H1 (cell line): Measurements from ENCODE around the gene CEP70. TPM values are rescaled to one million over a fixed set of nuclear protein-coding genes. Genes with fewer than 3 reads are reported as not detected.

Experiments
- CTCF ChIA-PET: fragments of 300-600 bp; sonication (Branson Sonifier 250); formaldehyde crosslinking; loops from one replicate; lab custom pipeline; 2021; ENCODE audit not compliant: partially characterized antibody; lab: Charles Lee
- POLR2A ChIA-PET: fragments of 300-600 bp; sonication (Branson Sonifier 250); formaldehyde crosslinking; loops from one replicate; lab custom pipeline; 2021; ENCODE audit warnings: inconsistent platforms; ENCODE audit not compliant: partially characterized antibody; lab: Charles Lee
- DNase-seq, 2 experiments: peaks; one replicate each; pipeline versions ENCODE4 v3.0.0 to v3.0.0-alpha.2; 2010 to 2022; ENCODE audit warnings: low spot score in 2 of 2, low read depth in 1 of 2, mixed read lengths in 1 of 2
- FAIRE-seq: peaks from 2 replicates; lab custom pipeline; 2011; peaks lifted over from hg19 to GRCh38; lab: Jason Lieb, UNC
- H2AFZ ChIP-seq: 2 replicates; pipeline ENCODE4 v1.8.1; 2012; ENCODE audit warnings: low read length, inconsistent platforms
- H2AK5ac ChIP-seq: 2 replicates; pipeline ENCODE4 v1.6.1; 2013; ENCODE audit warnings: low read depth, low read length
- H2BK120ac ChIP-seq: replicated peaks from 2 replicates; pipeline ENCODE3; 2013; ENCODE audit warnings: low read depth, low read length, inconsistent platforms
- H2BK12ac ChIP-seq: 2 replicates; pipeline ENCODE4 v1.6.1; 2013; ENCODE audit warnings: low read depth, low read length
- H2BK15ac ChIP-seq: 2 replicates; pipeline ENCODE4 v1.6.1; 2013; ENCODE audit warnings: low read length
- H2BK20ac ChIP-seq: 2 replicates; pipeline ENCODE4 v1.6.1; 2013; ENCODE audit warnings: low read length
- H2BK5ac ChIP-seq: 2 replicates; pipeline ENCODE4 v1.6.1; 2013; ENCODE audit warnings: low read depth, low read length
- H3K14ac ChIP-seq: 2 replicates; pipeline ENCODE4 v1.6.1; 2013; ENCODE audit warnings: inconsistent platforms; ENCODE audit not compliant: insufficient read length
- H3K18ac ChIP-seq: 2 replicates; pipeline ENCODE4 v1.6.1; 2013; ENCODE audit warnings: low read length; ENCODE audit errors: extremely low read depth
- H3K23ac ChIP-seq: 2 replicates; pipeline ENCODE4 v1.6.1; 2013; ENCODE audit warnings: inconsistent platforms; ENCODE audit not compliant: insufficient read length
- H3K23me2 ChIP-seq: 2 replicates; pipeline ENCODE4 v1.6.1; 2013; ENCODE audit warnings: low read depth, low read length
- H3K27ac ChIP-seq: 2 replicates; pipeline ENCODE4 v1.6.1; 2011; ENCODE audit warnings: low read depth, low read length, inconsistent platforms
- H3K27me3 ChIP-seq, 4 experiments: replicated peaks in 1 of 4; 1 replicate in 1 of 4; 2 replicates in 3 of 4; pipeline versions ENCODE4 v1.6.1 to v1.8.1; 2011 to 2013; ENCODE audit warnings: low read length in 3 of 4, mild to moderate bottlenecking in 3 of 4, inconsistent platforms in 2 of 4, mixed read lengths in 2 of 4, moderate library complexity in 1 of 4; ENCODE audit not compliant: control insufficient read depth in 3 of 4, insufficient read depth in 3 of 4; ENCODE audit errors: extremely low read depth in 1 of 4
- H3K36me3 ChIP-seq, 4 experiments: 2 replicates each; pipeline versions ENCODE4 v1.6.1 to v1.8.1; 2011 to 2013; ENCODE audit warnings: mild to moderate bottlenecking in 4 of 4, low read length in 3 of 4, moderate library complexity in 2 of 4, control low read depth in 1 of 4, inconsistent platforms in 1 of 4; ENCODE audit not compliant: insufficient read depth in 4 of 4, control insufficient read depth in 2 of 4
- H3K4ac ChIP-seq: replicated peaks from 2 replicates; pipeline ENCODE3; 2013; ENCODE audit warnings: low read length, low read depth, mixed read lengths, inconsistent platforms; ENCODE audit not compliant: insufficient read length
- H3K4me1 ChIP-seq, 4 experiments: replicated peaks in 1 of 4; 1 replicate in 1 of 4; 2 replicates in 3 of 4; pipeline versions ENCODE4 v1.6.1 to v1.8.1; 2011 to 2013; ENCODE audit warnings: low read length in 3 of 4, inconsistent platforms in 2 of 4, mixed read lengths in 1 of 4; ENCODE audit not compliant: insufficient read depth in 4 of 4, control insufficient read depth in 3 of 4
- H3K4me2 ChIP-seq, 2 experiments: 2 replicates each; pipeline versions ENCODE4 v1.6.1 to v1.8.1; 2011 to 2013; ENCODE audit warnings: low read depth in 2 of 2, low read length in 2 of 2, control low read depth in 1 of 2, inconsistent platforms in 1 of 2, mild to moderate bottlenecking in 1 of 2; ENCODE audit not compliant: insufficient read depth in 1 of 2
- H3K4me3 ChIP-seq, 4 experiments: fragments of 200-600, 300-600 bp in 1 of 4; sonication (generic), shearing (Covaris generic), sonication (Bioruptor Twin) in 1 of 4; 2 replicates each; pipeline versions ENCODE4 v1.5.1 to v1.8.1; 2011 to 2016; ENCODE audit warnings: low read length in 4 of 4, low read depth in 3 of 4, control low read depth in 2 of 4, inconsistent platforms in 2 of 4, mild to moderate bottlenecking in 2 of 4, mixed read lengths in 1 of 4, moderate library complexity in 1 of 4; ENCODE audit not compliant: insufficient read depth in 2 of 4; ENCODE audit errors: extremely low read depth in 1 of 4
- H3K56ac ChIP-seq: replicated peaks from 2 replicates; pipeline ENCODE3; 2013; ENCODE audit warnings: low read depth, mild to moderate bottlenecking, mixed read lengths, low read length, inconsistent platforms; ENCODE audit not compliant: insufficient read length
- H3K79me1 ChIP-seq: 2 replicates; pipeline ENCODE4 v1.6.1; 2013; ENCODE audit warnings: low read depth, low read length, control low read depth
- H3K79me2 ChIP-seq, 2 experiments: 2 replicates each; pipeline versions ENCODE4 v1.6.1 to v1.8.1; 2012 to 2013; ENCODE audit warnings: low read length in 2 of 2, mild to moderate bottlenecking in 2 of 2, inconsistent platforms in 1 of 2; ENCODE audit not compliant: insufficient read depth in 2 of 2, control insufficient read depth in 1 of 2
- H3K9ac ChIP-seq, 4 experiments: replicated peaks in 1 of 4; 1 replicate in 1 of 4; 2 replicates in 3 of 4; pipeline versions ENCODE4 v1.6.1 to v1.8.1; 2011 to 2013; ENCODE audit warnings: low read depth in 3 of 4, low read length in 3 of 4, control low read depth in 2 of 4, mild to moderate bottlenecking in 2 of 4, moderate library complexity in 2 of 4, inconsistent platforms in 1 of 4; ENCODE audit errors: extremely low read depth in 1 of 4
- H3K9me3 ChIP-seq, 2 experiments: 2 replicates each; pipeline versions ENCODE4 v1.6.1 to v1.8.1; 2012 to 2013; ENCODE audit warnings: mild to moderate bottlenecking in 2 of 2, moderate library complexity in 2 of 2, control low read depth in 1 of 2, inconsistent platforms in 1 of 2, low read depth in 1 of 2, low read length in 1 of 2, mixed read lengths in 1 of 2; ENCODE audit not compliant: insufficient read depth in 2 of 2
- H4K20me1 ChIP-seq, 2 experiments: replicated peaks in 1 of 2; 2 replicates each; pipeline versions ENCODE3 to v1.8.1; 2011 to 2013; ENCODE audit warnings: inconsistent platforms in 2 of 2, low read length in 2 of 2, mild to moderate bottlenecking in 1 of 2; ENCODE audit not compliant: insufficient read depth in 2 of 2, control insufficient read depth in 1 of 2
- H4K5ac ChIP-seq: 2 replicates; pipeline ENCODE4 v1.6.1; 2013; ENCODE audit warnings: low read length, low read depth, mixed read lengths, inconsistent platforms; ENCODE audit not compliant: insufficient read length
- H4K8ac ChIP-seq: 2 replicates; pipeline ENCODE4 v1.8.0; 2013; ENCODE audit warnings: mild to moderate bottlenecking, moderate library complexity, low read length, inconsistent platforms; ENCODE audit not compliant: insufficient read depth; ENCODE audit errors: extremely low read depth
- H4K91ac ChIP-seq: replicated peaks from 2 replicates; pipeline ENCODE3; 2013; ENCODE audit warnings: low read length, mixed read lengths, inconsistent platforms; ENCODE audit not compliant: insufficient read length
- CHD2 ChIP-seq: IDR thresholded peaks from 2 replicates; pipeline ENCODE4 v1.6.1; 2012; ENCODE audit warnings: low read length, improper control_type of control experiment
- SP1 ChIP-seq: IDR thresholded peaks from 2 replicates; pipeline ENCODE4 v1.6.1; 2011; ENCODE audit warnings: low read depth, low read length
- TBP ChIP-seq: IDR thresholded peaks from 2 replicates; pipeline ENCODE4 v1.6.1; 2011; ENCODE audit warnings: low read depth, low read length, improper control_type of control experiment
- WGBS, 2 experiments: shearing (Covaris generic) in 1 of 2; methylation state at CpG; one replicate each; pipeline versions ENCODE4 v1.1.6 to v1.1.7; 2013 to 2015; ENCODE audit warnings: low lambda C conversion rate in 2 of 2, mixed read lengths in 2 of 2, inconsistent platforms in 1 of 2, low coverage in 1 of 2, missing lambda C conversion rate in 1 of 2; ENCODE audit not compliant: insufficient replicate concordance in 2 of 2, insufficient coverage in 1 of 2, insufficient read length in 1 of 2; ENCODE audit errors: extremely low coverage in 1 of 2, missing lambda C conversion rate in 1 of 2; 5-methylcytosine and 5-hydroxymethylcytosine counted together
- polyA plus RNA-seq, 7 experiments: library from polyadenylated mRNA; depleted of rRNA in 3 of 7; stranded (reverse) in 5 of 7; unstranded in 2 of 7; fragments of >200 nt in 5 of 7; fragments of 200-250 nt in 2 of 7; gene quantifications; 1 replicate in 5 of 7; 2 replicates in 1 of 7; 4 replicates in 1 of 7; pipeline versions ENCODE4 v1.2.1 to v1.2.3, GENCODE V29; 2011 to 2013; ENCODE audit warnings: missing spikeins in 2 of 7, mixed read lengths in 2 of 7
- total RNA-seq: library from RNA; stranded (reverse); fragmentation: NEBNext Ultra II Directional; extraction: Animal tissue kit (Norgen Biotek cat#: 25700); gene quantifications from 2 replicates; pipeline ENCODE4 v1.2.1, GENCODE V29; 2021

Gene CEP70
- total and polyA plus RNA-seq, 2 of the 8 experiments (the other 6 are each of a cell fraction or from before 2014, with no cell fraction given): 3.9 to 26.2 TPM

DNA sequence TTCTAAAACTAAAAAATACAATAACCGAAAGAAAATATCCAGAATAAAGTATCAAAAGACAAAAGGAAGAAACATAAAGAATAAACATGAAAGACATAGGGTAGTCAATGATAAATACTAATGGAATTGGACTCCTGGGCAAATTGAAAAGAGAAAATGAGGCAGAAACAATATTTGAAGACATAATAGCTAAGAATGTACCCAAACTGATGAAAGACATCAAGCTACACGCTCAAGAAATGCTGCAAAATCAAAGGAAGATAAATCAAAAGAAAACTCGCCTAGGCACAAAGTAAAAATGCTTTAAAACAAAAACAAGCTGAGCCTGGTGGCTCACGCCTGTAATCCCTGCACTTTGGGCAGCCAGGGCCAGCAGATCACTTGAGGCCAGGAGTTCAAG is 34.9 kb downstream of the CEP70 start:
- Histone ChIP-seq H2BK15ac (no peak overlapping the region), H3K27me3 (no peaks in the 10 kb centered on the region), H2BK12ac (no peak overlapping the region), H2BK120ac (no peak overlapping the region), H3K27ac (no peak overlapping the region), H4K91ac (no peak overlapping the region), H3K23me2 (no peaks in the 10 kb centered on the region), H3K18ac (no peak overlapping the region), H2AFZ (no peak overlapping the region), H3K9ac (no peak overlapping the region), H3K23ac (no peak overlapping the region), H3K56ac (no peak overlapping the region)
- POLR2A ChIA-PET: no interaction called here
- TF ChIP-seq TBP: no peak
- no peak for TF ChIP-seq SP1
- TF ChIP-seq CHD2: no peak
- TF ChIP-seq, all 59 proteins: peak for 0
- H2BK5ac ChIP-seq: no peak overlapping the region
- 70% methylated on average over 4 of the region's 4 CpGs; no CpG with 5 or more reads in 1 of the 2 experiments for WGBS, 2 experiments
- H3K4me2 ChIP-seq: no peak overlapping the region
- DNase-seq (no peak), FAIRE-seq (no peak)
- H3K4ac ChIP-seq: no peak overlapping the region
- CTCF ChIA-PET: interaction anchor here (1.7 kb wide), 1 partner anchor 80 kb away, joined by 6 read pairs; no protein-coding TSS in a partner anchor
- H4K20me1 ChIP-seq: no peaks in the 10 kb centered on the region
- no peak overlapping the region for H3K4me3 ChIP-seq
- H3K36me3 ChIP-seq: 0 out of 8 replicates have a peak, but pooled peaks cover 0 to 3% (median 0%) of the 10 kb centered on the region in 4 experiments
- H2BK20ac ChIP-seq: no peak overlapping the region
- H3K9me3 ChIP-seq: peaks cover 7 to 15% of the 10 kb centered on the region in 2 experiments; a peak in 3 of 4 replicates
- no peak overlapping the region for H4K8ac ChIP-seq
- no peaks in the 10 kb centered on the region; a peak in 1 of 4 replicates for H3K79me2 ChIP-seq
- H2AK5ac ChIP-seq: no peak overlapping the region
- no peak overlapping the region for H4K5ac ChIP-seq
- no peaks in the 10 kb centered on the region for H3K4me1 ChIP-seq
- H3K14ac ChIP-seq: no peak overlapping the region
- no peaks in the 10 kb centered on the region for H3K79me1 ChIP-seq
